Measurements from ENCODE around the gene CITED2. TPM values are rescaled to one million over a fixed set of nuclear protein-coding genes. Genes with fewer than 3 reads are reported as not detected.
A peak's percentile ranks its signal among the peaks of the same experiment; 100 is the strongest.
"Not testable (repeated sequence)": the region's sequence is repeated elsewhere in the genome, so short reads cannot be mapped to it uniquely, and the experiment has no call there.

Gene CITED2
- total and polyA plus RNA-seq, 8 donors = 15.3 to 102 (median 35.1) TPM

DNA sequence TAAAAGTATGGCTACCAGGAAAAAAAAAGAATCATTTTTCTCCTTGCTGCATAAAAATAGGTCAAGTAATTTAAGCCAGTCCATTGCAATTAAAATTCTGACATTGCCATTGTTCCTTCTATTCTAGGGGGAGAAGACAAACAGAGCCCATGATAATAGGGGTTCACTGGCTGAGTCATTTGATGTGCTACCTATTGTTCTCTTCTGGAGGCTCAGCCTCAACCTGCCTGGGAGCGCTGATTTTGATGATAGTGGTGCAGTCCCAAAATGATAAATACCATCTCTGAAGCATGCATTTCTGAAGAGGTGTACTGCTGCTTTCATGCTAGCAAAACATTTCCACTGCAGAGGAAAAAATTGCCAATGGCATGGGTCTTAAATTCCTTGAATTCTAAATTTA is 5.8 kb downstream of the CITED2 start:
- 58 to 95% (median 72%) methylated on average over 1 of the region's 1 CpG for WGBS, 5 donors
- no peak for DNase-seq
- TF ChIP-seq POLR2A (IDR thresholded peaks at IDR 0.05) = no peak
- TF ChIP-seq EP300 (IDR thresholded peaks at IDR 0.05) = no peak
- TF ChIP-seq, protein P1, sequence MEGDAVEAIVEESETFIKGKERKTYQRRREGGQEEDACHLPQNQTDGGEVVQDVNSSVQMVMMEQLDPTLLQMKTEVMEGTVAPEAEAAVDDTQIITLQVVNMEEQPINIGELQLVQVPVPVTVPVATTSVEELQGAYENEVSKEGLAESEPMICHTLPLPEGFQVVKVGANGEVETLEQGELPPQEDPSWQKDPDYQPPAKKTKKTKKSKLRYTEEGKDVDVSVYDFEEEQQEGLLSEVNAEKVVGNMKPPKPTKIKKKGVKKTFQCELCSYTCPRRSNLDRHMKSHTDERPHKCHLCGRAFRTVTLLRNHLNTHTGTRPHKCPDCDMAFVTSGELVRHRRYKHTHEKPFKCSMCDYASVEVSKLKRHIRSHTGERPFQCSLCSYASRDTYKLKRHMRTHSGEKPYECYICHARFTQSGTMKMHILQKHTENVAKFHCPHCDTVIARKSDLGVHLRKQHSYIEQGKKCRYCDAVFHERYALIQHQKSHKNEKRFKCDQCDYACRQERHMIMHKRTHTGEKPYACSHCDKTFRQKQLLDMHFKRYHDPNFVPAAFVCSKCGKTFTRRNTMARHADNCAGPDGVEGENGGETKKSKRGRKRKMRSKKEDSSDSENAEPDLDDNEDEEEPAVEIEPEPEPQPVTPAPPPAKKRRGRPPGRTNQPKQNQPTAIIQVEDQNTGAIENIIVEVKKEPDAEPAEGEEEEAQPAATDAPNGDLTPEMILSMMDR (IDR thresholded peaks at IDR 0.05) = no peak
- no peak for TF ChIP-seq POLR2AphosphoS5 (IDR thresholded peaks at IDR 0.05)
- H3K4me3 ChIP-seq = no peak overlapping the region
- H3K4me1 ChIP-seq = peaks cover 11 to 50% (median 40%) of the 10 kb centered on the region in 4 donors
- intact Hi-C loops (cut with DNase I; ENCODE audit: low total_unique reads) = loop anchor here (10.0 kb wide), 1 partner anchor 554 kb away; no protein-coding TSS in a partner anchor
- peaks cover 0 to 23% (median 6%) of the 10 kb centered on the region in 4 donors for H3K36me3 ChIP-seq
- no peak overlapping the region for H3K27ac ChIP-seq
- no peaks in the 10 kb centered on the region for H3K27me3 ChIP-seq
- no peaks in the 10 kb centered on the region for H3K9me3 ChIP-seq

DNA sequence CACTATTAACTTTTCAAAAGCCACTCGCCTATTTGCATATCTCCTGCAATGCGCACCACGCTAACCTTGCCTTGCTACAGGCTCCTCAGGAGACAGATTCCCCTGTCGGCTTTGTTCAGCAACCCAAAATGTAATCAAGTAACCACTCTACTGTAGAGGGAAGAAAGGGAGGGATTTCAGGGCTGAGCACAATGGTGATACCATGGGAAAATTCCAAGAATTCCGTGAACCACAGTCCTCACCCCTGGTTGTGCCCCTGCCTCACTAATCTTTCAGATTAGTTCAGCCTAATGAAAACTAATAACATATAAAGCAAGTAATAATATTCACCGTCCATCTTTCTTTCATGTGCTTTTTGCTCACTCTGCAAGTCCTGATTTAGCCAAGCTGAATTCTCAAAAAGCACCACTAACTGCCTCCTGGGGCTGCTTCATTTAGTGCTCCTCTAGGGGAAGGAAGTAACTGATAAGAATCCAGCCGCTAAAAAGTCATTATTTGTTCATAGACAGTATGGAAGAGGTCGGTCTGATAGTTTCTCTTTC is 6.6 kb downstream of the CITED2 start:
- intact Hi-C loops (cut with DNase I; ENCODE audit: low total_unique reads) = loop anchor here (10.0 kb wide), 1 partner anchor 553 kb away; no protein-coding TSS in a partner anchor
- WGBS, 5 donors = 35 to 59% (median 43%) methylated on average over 8 of the region's 8 CpGs
- Histone ChIP-seq H3K27ac (no peak overlapping the region), H3K4me3 (no peak overlapping the region), H3K9me3 (no peaks in the 10 kb centered on the region), H3K4me1 (peaks cover 11 to 50% (median 40%) of the 10 kb centered on the region in 4 donors), H3K36me3 (peaks cover 0 to 15% (median 3%) of the 10 kb centered on the region in 4 donors), H3K27me3 (no peaks in the 10 kb centered on the region)
- TF ChIP-seq POLR2A (IDR thresholded peaks at IDR 0.05) = no peak
- TF ChIP-seq, protein P1 (IDR thresholded peaks at IDR 0.05) = no peak
- TF ChIP-seq EP300 (IDR thresholded peaks at IDR 0.05) = no peak
- TF ChIP-seq POLR2AphosphoS5 (IDR thresholded peaks at IDR 0.05) = no peak
- no peak for DNase-seq

DNA sequence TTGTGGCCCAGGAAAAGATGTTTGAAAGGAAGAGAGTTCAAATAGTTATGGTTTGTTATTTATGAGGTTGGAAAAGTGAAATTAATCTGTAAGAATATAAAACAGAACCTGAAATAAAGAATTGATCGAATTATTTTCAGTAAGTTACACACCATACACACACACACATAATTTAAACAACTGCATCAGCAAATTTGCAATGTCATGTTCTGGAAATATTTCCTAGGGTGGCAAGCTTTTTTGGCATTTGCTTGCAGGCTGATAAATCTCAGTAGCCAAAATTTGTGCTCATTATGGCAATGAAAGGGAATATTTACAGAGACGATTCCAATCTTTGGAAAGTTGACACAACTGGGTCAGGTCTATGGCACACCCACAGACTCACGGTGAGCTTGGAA is 9.5 kb downstream of the CITED2 start:
- TF ChIP-seq POLR2AphosphoS5 (IDR thresholded peaks at IDR 0.05) = no peak
- TF ChIP-seq EP300 (IDR thresholded peaks at IDR 0.05) = no peak
- TF ChIP-seq POLR2A (IDR thresholded peaks at IDR 0.05) = no peak
- TF ChIP-seq, protein P1 (IDR thresholded peaks at IDR 0.05) = no peak
- H3K27me3 ChIP-seq = no peaks in the 10 kb centered on the region
- H3K36me3 ChIP-seq = no peaks in the 10 kb centered on the region
- H3K4me1 ChIP-seq = peaks cover 5 to 27% (median 17%) of the 10 kb centered on the region in 4 donors
- no peak overlapping the region for H3K4me3 ChIP-seq
- no peak overlapping the region for H3K27ac ChIP-seq
- intact Hi-C loops (cut with DNase I; ENCODE audit: low total_unique reads) = loop anchor here (10.0 kb wide), 1 partner anchor 550 kb away; no protein-coding TSS in a partner anchor
- H3K9me3 ChIP-seq = no peaks in the 10 kb centered on the region
- WGBS, 5 donors = 37 to 60% (median 50%) methylated on average over 3 of the region's 3 CpGs
- DNase-seq = no peak

DNA sequence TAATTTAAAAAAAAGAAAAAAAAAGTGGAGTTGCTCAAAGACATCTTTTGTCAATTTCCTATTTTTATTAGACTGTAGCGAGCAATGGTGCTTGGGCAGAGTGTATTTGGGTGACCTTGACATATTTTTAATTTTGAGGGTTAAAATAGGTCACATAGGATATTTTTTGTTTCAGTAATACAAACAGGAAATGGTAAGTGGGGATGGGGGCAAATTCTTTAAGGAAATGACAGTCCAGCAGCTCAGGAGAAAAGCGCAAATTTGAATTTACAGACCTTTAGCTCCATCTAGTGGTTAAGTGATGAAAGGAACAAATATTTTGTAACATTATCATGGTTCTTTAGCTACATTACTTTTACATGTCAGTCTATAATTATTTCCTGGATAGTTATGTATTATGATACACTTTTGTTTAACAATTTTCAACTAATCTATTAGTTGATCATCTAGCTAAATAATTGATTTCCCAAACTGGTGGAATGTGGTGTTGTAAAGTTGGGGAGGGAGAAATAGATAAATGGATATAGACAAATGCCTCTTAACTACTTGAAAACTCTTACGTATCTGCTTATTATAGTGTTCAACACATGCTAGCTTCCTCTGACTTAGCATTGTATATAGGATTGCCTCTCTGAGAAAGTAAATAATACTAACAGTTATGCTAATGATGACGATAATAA is 10.0 kb downstream of the CITED2 start:
- 43 to 59% (median 56%) methylated on average over 4 of the region's 4 CpGs for WGBS, 5 donors
- H3K27me3 ChIP-seq = no peaks in the 10 kb centered on the region
- intact Hi-C loops (cut with DNase I; ENCODE audit: low total_unique reads) = loop anchor here (10.0 kb wide), 1 partner anchor 550 kb away; no protein-coding TSS in a partner anchor
- TF ChIP-seq EP300 (IDR thresholded peaks at IDR 0.05) = no peak
- TF ChIP-seq, protein P1 (IDR thresholded peaks at IDR 0.05) = peak in 5 of 7 experiments; percentile 36 to 80 (median 71)
- H3K4me1 ChIP-seq = peaks cover 0 to 21% (median 12%) of the 10 kb centered on the region in 4 donors
- H3K9me3 ChIP-seq = no peaks in the 10 kb centered on the region
- H3K36me3 ChIP-seq = no peaks in the 10 kb centered on the region
- H3K4me3 ChIP-seq = no peak overlapping the region
- peak in 1 of 2 donors; percentile 76 for DNase-seq
- no peak overlapping the region for H3K27ac ChIP-seq

DNA sequence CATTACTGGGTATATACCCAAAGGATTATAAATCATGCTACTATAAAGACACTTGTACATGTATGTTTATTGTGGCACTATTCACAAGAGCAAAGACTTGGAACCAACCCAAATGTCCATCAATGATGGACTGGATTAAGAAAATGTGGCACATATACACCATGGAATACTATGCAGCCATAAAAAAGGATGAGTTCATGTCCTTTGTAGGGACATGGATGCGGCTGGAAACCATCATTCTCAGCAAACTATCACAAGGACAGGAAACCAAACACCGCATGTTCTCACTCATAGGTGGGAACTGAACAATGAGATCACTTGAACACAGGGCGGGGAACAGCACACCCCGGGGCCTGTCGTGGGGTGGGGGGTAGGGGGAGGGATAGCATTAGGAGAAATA is 10.7 kb downstream of the CITED2 start:
- H3K9me3 ChIP-seq, H3K4me3 ChIP-seq, DNase-seq, H3K27me3 ChIP-seq, H3K27ac ChIP-seq, H3K36me3 ChIP-seq: not testable (repeated sequence)
- intact Hi-C loops (cut with DNase I; ENCODE audit: low total_unique reads) = loop anchor here (10.0 kb wide), 1 partner anchor 549 kb away; no protein-coding TSS in a partner anchor
- WGBS, 5 donors = 83 to 94% (median 92%) methylated on average over 5 of the region's 5 CpGs
- peaks cover 0 to 15% (median 6%) of the 10 kb centered on the region in 4 donors for H3K4me1 ChIP-seq

DNA sequence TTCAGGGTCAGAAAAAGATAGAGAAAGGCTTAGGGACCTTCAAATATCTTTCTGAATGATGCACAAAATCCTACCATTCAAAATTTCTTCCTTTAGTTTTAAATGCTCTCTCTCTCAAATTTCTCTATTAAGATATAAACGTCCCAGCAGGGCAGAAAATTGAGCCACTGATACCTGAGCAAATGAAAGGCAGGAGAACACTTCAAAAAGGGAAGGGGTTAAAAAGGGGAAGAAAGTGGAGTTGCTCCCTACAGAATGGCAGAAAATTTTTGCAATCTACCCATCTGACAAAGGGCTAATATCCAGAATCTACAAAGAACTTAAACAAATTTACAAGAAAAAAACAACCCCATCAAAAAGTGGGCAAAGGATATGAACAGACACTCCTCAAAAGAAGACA is 11.3 kb downstream of the CITED2 start:
- not testable (repeated sequence) for H3K4me1 ChIP-seq, H3K27ac ChIP-seq, H3K4me3 ChIP-seq, H3K36me3 ChIP-seq, H3K27me3 ChIP-seq, DNase-seq, H3K9me3 ChIP-seq
- intact Hi-C loops (cut with DNase I; ENCODE audit: low total_unique reads) = loop anchor here (10.0 kb wide), 1 partner anchor 548 kb away; no protein-coding TSS in a partner anchor
- WGBS, 5 donors = 61 to 75% (median 71%) methylated on average over 1 of the region's 1 CpG
